ENCODE measurements around the gene CCDC60. TPM values are rescaled to one million over a fixed set of nuclear protein-coding genes. Genes with fewer than 3 reads are reported as not detected.

The CCDC60 gene
- total RNA-seq, 1 experiment from 2014 or later: not detected

DNA sequence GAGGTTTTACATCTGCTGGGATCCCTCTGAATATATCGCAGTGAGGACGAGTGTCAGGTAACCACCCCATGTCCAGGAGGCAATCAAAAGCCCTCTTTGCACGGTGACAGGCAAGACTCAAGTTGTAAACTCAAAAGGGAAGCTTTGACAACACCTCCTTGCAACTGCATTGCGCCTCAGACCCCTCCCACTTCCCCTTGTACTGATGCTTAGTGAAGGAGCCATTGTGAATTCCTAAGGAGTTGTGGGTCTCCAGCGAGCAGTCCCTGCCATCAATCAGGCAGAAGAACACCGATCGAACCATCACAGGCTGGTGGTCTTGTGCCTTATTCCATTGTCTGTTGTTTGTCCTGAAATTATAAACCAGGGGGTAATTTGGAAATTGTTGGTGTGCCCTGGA, 112.6 kb downstream of the CCDC60 start:
- Histone ChIP-seq H3K27ac (ENCODE audit: low read depth, low read length, poor library complexity, severe bottlenecking) (no peak overlapping the region), H3K4me1 (ENCODE audit: insufficient read depth, low read length, poor library complexity, severe bottlenecking) (peaks cover 5% of the 10 kb centered on the region), H3K9me3 (ENCODE audit: low read depth, low read length, poor library complexity, severe bottlenecking) (no peaks in the 10 kb centered on the region), H3K27me3 (replicated peaks; ENCODE audit: insufficient read depth, low read depth, low read length, poor library complexity) (no peaks in the 10 kb centered on the region), H3K4me3 (ENCODE audit: low read depth, low read length, poor library complexity, severe bottlenecking) (no peak overlapping the region), H3K36me3 (ENCODE audit: insufficient read depth, low read length, poor library complexity, severe bottlenecking) (no peaks in the 10 kb centered on the region)
- TF ChIP-seq, protein P1, sequence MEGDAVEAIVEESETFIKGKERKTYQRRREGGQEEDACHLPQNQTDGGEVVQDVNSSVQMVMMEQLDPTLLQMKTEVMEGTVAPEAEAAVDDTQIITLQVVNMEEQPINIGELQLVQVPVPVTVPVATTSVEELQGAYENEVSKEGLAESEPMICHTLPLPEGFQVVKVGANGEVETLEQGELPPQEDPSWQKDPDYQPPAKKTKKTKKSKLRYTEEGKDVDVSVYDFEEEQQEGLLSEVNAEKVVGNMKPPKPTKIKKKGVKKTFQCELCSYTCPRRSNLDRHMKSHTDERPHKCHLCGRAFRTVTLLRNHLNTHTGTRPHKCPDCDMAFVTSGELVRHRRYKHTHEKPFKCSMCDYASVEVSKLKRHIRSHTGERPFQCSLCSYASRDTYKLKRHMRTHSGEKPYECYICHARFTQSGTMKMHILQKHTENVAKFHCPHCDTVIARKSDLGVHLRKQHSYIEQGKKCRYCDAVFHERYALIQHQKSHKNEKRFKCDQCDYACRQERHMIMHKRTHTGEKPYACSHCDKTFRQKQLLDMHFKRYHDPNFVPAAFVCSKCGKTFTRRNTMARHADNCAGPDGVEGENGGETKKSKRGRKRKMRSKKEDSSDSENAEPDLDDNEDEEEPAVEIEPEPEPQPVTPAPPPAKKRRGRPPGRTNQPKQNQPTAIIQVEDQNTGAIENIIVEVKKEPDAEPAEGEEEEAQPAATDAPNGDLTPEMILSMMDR (conservative IDR thresholded peaks at IDR 0.05; ENCODE audit: low read depth, low read length): no peak
- no peak for TF ChIP-seq EZH2 (IDR thresholded peaks at IDR 0.05; ENCODE audit: borderline replicate concordance, low read depth, low read length, poor library complexity, severe bottlenecking)
- no TSS peak for BruUV-seq (replicated peaks)
- POLR2A ChIA-PET (ENCODE audit: low non-redundant PET): no interaction called here
- DNase-seq (ENCODE audit: low spot score): no peak
- intact Hi-C loops (cut with micrococcal nuclease; ENCODE audit: unreplicated experiment): no loop called here
- CTCF ChIA-PET: no interaction called here

DNA sequence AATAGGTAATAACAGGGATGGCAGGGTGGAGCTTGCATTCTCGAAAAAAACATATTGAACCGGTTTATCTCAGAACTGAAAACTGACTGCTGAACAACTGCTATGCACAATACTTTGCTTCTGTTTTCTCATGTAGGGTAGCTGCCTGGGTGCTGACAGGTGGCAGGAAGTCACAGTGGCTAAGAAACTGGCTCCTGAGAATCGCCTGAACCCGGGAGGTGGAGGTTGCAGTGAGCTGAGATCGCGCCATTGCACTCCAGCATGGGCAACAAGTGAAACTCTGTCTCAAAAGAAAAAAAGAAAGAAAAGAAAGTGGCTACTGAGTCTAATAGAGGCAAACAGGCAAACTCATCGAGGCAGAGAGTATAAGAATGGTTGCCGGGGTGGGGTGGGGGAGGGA, 113.1 kb downstream of the CCDC60 start:
- intact Hi-C loops (cut with micrococcal nuclease; ENCODE audit: unreplicated experiment): no loop called here
- CTCF ChIA-PET: no interaction called here

DNA sequence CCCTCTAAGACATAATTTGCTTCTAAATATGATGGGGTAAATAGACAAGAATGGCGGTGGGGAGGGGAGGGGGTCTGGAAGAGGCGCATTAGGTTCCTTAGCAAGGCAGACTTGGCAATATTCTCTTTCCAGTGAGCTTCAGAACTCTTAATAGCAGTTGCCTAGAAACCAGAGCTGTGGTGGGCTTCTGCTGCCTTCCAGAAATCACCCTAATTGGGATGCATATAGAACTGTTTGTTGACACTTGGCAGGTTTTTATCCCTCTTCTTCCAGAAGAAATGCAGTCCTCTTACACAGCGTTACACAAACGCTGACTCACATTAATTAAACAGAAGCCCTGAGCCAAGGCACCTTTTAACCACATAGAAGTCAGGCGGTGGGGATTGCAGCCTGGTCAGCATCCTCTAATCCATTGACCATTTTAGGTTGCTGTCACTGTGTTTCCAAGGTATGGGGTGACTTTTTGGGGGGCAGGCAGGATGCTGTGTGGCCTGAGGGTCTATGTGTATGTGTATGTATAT, 114.1 kb downstream of the CCDC60 start:
- peaks cover 5% of the 10 kb centered on the region for H3K4me1 ChIP-seq (ENCODE audit: insufficient read depth, low read length, poor library complexity, severe bottlenecking)
- ChIA-PET POLR2A (ENCODE audit: low non-redundant PET) (no interaction called here), CTCF (no interaction called here)
- no peak overlapping the region for H3K27ac ChIP-seq (ENCODE audit: low read depth, low read length, poor library complexity, severe bottlenecking)
- intact Hi-C loops (cut with micrococcal nuclease; ENCODE audit: unreplicated experiment): no loop called here
- TF ChIP-seq EZH2 (IDR thresholded peaks at IDR 0.05; ENCODE audit: borderline replicate concordance, low read depth, low read length, poor library complexity, severe bottlenecking): no peak
- TF ChIP-seq, protein P1 (conservative IDR thresholded peaks at IDR 0.05; ENCODE audit: low read depth, low read length): no peak
- H3K36me3 ChIP-seq (ENCODE audit: insufficient read depth, low read length, poor library complexity, severe bottlenecking): no peaks in the 10 kb centered on the region
- no peak for DNase-seq (ENCODE audit: low spot score)
- BruUV-seq (replicated peaks): no TSS peak
- no peaks in the 10 kb centered on the region for H3K9me3 ChIP-seq (ENCODE audit: low read depth, low read length, poor library complexity, severe bottlenecking)
- H3K4me3 ChIP-seq (ENCODE audit: low read depth, low read length, poor library complexity, severe bottlenecking): no peak overlapping the region
- H3K27me3 ChIP-seq (replicated peaks; ENCODE audit: insufficient read depth, low read depth, low read length, poor library complexity): no peaks in the 10 kb centered on the region

More for the DNA sequence above, 113.1 kb downstream of the CCDC60 start:
- no peak for DNase-seq (ENCODE audit: low spot score)
- TF ChIP-seq, protein P1 (conservative IDR thresholded peaks at IDR 0.05; ENCODE audit: low read depth, low read length): no peak
- no peak for TF ChIP-seq EZH2 (IDR thresholded peaks at IDR 0.05; ENCODE audit: borderline replicate concordance, low read depth, low read length, poor library complexity, severe bottlenecking)
- Histone ChIP-seq H3K4me3 (ENCODE audit: low read depth, low read length, poor library complexity, severe bottlenecking) (no peak overlapping the region), H3K4me1 (ENCODE audit: insufficient read depth, low read length, poor library complexity, severe bottlenecking) (peaks cover 5% of the 10 kb centered on the region), H3K27ac (ENCODE audit: low read depth, low read length, poor library complexity, severe bottlenecking) (no peak overlapping the region), H3K27me3 (replicated peaks; ENCODE audit: insufficient read depth, low read depth, low read length, poor library complexity) (no peaks in the 10 kb centered on the region), H3K36me3 (ENCODE audit: insufficient read depth, low read length, poor library complexity, severe bottlenecking) (no peaks in the 10 kb centered on the region), H3K9me3 (ENCODE audit: low read depth, low read length, poor library complexity, severe bottlenecking) (no peaks in the 10 kb centered on the region)
- no TSS peak for BruUV-seq (replicated peaks)
- POLR2A ChIA-PET (ENCODE audit: low non-redundant PET): no interaction called here

Measured in A673 (cell line).